Vagina (tissue), 2 donors: Measurements from ENCODE around the gene CLCF1. TPM values are rescaled to one million over a fixed set of nuclear protein-coding genes. Genes with fewer than 3 reads are reported as not detected.

Experiments used
- DNase-seq, 2 donors: peaks; one replicate each; pipeline ENCODE4 v3.0.0-alpha.2; 2017; ENCODE audit errors: extremely low spot score in 2 of 2
- H3K27ac ChIP-seq: fragments of 200-600 bp; sonication (generic); one replicate; pipeline ENCODE4 v1.5.1; 2019
- H3K27me3 ChIP-seq: fragments of 200-600 bp; sonication (generic); one replicate; pipeline ENCODE4 v1.5.1; 2019
- H3K36me3 ChIP-seq, 2 donors: fragments of 200-600 bp; sonication (generic); one replicate each; pipeline ENCODE4 v1.5.1; 2017 to 2019
- H3K4me1 ChIP-seq: fragments of 200-600 bp; sonication (generic); one replicate; pipeline ENCODE4 v1.5.1; 2019
- H3K4me3 ChIP-seq, 2 donors: fragments of 200-600 bp; sonication (generic); 1 replicate in 1 of 2; 2 replicates in 1 of 2; pipeline ENCODE4 v1.5.1; 2016 to 2019
- H3K9me3 ChIP-seq: fragments of 200-600 bp; sonication (generic); one replicate; pipeline ENCODE4 v1.5.1; 2019
- CTCF ChIP-seq, 3 experiments: fragments of 450-650 bp in 2 of 3; fragments of 200-600 bp in 1 of 3; sonication (generic) in 1 of 3; IDR thresholded peaks; one replicate each; pipeline ENCODE4 v1.5.1; 2017 to 2019; ENCODE audit warnings: antibody characterized with exemption in 3 of 3, mild to moderate bottlenecking in 2 of 3, moderate library complexity in 2 of 3
- POLR2A ChIP-seq, 2 donors: fragments of 450-650 bp; IDR thresholded peaks; one replicate each; pipeline ENCODE4 v1.6.1; 2017; ENCODE audit warnings: antibody characterized with exemption in 2 of 2, mild to moderate bottlenecking in 2 of 2, moderate library complexity in 2 of 2
- POLR2AphosphoS5 ChIP-seq, 2 donors: sonication (generic); formaldehyde crosslinking; IDR thresholded peaks; one replicate each; pipeline ENCODE4 v1.9.0; 2017; ENCODE audit warnings: antibody characterized with exemption in 2 of 2, mild to moderate bottlenecking in 2 of 2, low read depth in 1 of 2; ENCODE audit not compliant: insufficient read depth in 1 of 2
- intact Hi-C: fragments of 100-400 bp; cut with DNase I; formaldehyde crosslinking; loops from one replicate; pipeline ENCODE4 v1.15.1; 2023
- total RNA-seq: library from RNA; depleted of rRNA; stranded (reverse); fragments of >200 nt; gene quantifications from one replicate; pipeline ENCODE4 v1.2.3, GENCODE V29; 2016

The CLCF1 gene
- total RNA-seq, 1 donor from 2014 or later, result 20.6 TPM

GRCh38 chr11:67381244-67381972 lies 8.0 kb upstream of the CLCF1 start:
- Histone ChIP-seq H3K9me3 (no peaks in the 10 kb centered on the region), H3K27me3 (no peaks in the 10 kb centered on the region), H3K4me3 (no peak overlapping the region), H3K36me3 (no peaks in the 10 kb centered on the region), H3K4me1 (peaks cover 23% of the 10 kb centered on the region), H3K27ac (no peak overlapping the region)
- no peak for DNase-seq
- no peak for TF ChIP-seq CTCF (IDR thresholded peaks at IDR 0.05)
- no peak for TF ChIP-seq POLR2AphosphoS5 (IDR thresholded peaks at IDR 0.05; ENCODE audit: insufficient read depth in 1 of 2, low read depth in 1 of 2)
- no peak for TF ChIP-seq POLR2A (IDR thresholded peaks at IDR 0.05)
- intact Hi-C loops, result loop anchor here (5.0 kb wide), 1 partner anchor 34 kb away; no protein-coding TSS in a partner anchor

GRCh38 chr11:67379061-67380058 lies 6.0 kb upstream of the CLCF1 start:
- peaks cover 40% of the 10 kb centered on the region for H3K4me1 ChIP-seq
- no peaks in the 10 kb centered on the region for H3K9me3 ChIP-seq
- no peaks in the 10 kb centered on the region for H3K27me3 ChIP-seq
- no peak for DNase-seq
- no peak overlapping the region for H3K4me3 ChIP-seq
- H3K27ac ChIP-seq, result peak overlapping the region; percentile 60
- intact Hi-C loops, result loop anchor here (5.0 kb wide), 1 partner anchor 32 kb away; no protein-coding TSS in a partner anchor
- no peaks in the 10 kb centered on the region for H3K36me3 ChIP-seq
- TF ChIP-seq POLR2A (IDR thresholded peaks at IDR 0.05), result no peak
- TF ChIP-seq POLR2AphosphoS5 (IDR thresholded peaks at IDR 0.05; ENCODE audit: insufficient read depth in 1 of 2, low read depth in 1 of 2), result peak in 1 of 2 donors; percentile 63

GRCh38 chr11:67378544-67378943 lies 5.1 kb upstream of the CLCF1 start:
- peak overlapping the region; percentile 60 for H3K27ac ChIP-seq
- H3K4me3 ChIP-seq, result no peak overlapping the region
- H3K4me1 ChIP-seq, result peaks cover 48% of the 10 kb centered on the region
- no peaks in the 10 kb centered on the region for H3K36me3 ChIP-seq
- intact Hi-C loops, result no loop called here
- no peak for TF ChIP-seq POLR2A (IDR thresholded peaks at IDR 0.05)
- no peak for TF ChIP-seq POLR2AphosphoS5 (IDR thresholded peaks at IDR 0.05; ENCODE audit: insufficient read depth in 1 of 2, low read depth in 1 of 2)
- no peak for TF ChIP-seq CTCF (IDR thresholded peaks at IDR 0.05)
- no peaks in the 10 kb centered on the region for H3K27me3 ChIP-seq
- no peak for DNase-seq
- no peaks in the 10 kb centered on the region for H3K9me3 ChIP-seq

- Histone ChIP-seq H3K4me3 (no peak overlapping the region), H3K9me3 (no peaks in the 10 kb centered on the region), H3K36me3 (no peaks in the 10 kb centered on the region), H3K27ac (no peak overlapping the region), H3K27me3 (no peaks in the 10 kb centered on the region), H3K4me1 (peaks cover 52% of the 10 kb centered on the region)
- intact Hi-C loops, result no loop called here
- DNase-seq, result no peak
- TF ChIP-seq POLR2AphosphoS5 (IDR thresholded peaks at IDR 0.05; ENCODE audit: insufficient read depth in 1 of 2, low read depth in 1 of 2) (no peak), POLR2A (IDR thresholded peaks at IDR 0.05) (no peak), CTCF (IDR thresholded peaks at IDR 0.05) (no peak)
Observed at GRCh38 chr11:67376873-67377808, 3.7 kb upstream of the CLCF1 start.
